GM19468 (cell line): ENCODE data around the gene ERVH48-1.
"Not testable (repeated sequence)": the region's sequence is repeated elsewhere in the genome, so short reads cannot be mapped to it uniquely, and the experiment has no call there.

ENCODE experiments used
- ATAC-seq: cut with Tn5 transposase; IDR thresholded peaks from one replicate; pipeline ENCODE4 v1.9.1; 2021; ENCODE audit warnings: mild to moderate bottlenecking, moderate library complexity, moderate number of reproducible peaks; ENCODE audit not compliant: unreplicated experiment; ENCODE audit errors: extremely low read depth

The ERVH48-1 gene

GRCh38 chr21:42911920-42912319 is 13.5 kb downstream of the ERVH48-1 start:
- ATAC-seq, result not testable (repeated sequence)

- not testable (repeated sequence) for ATAC-seq
These were observed 16.9 kb downstream of the ERVH48-1 start for GRCh38 chr21:42908484-42908883.

GRCh38 chr21:42906233-42906632 is 19.2 kb downstream of the ERVH48-1 start:
- ATAC-seq, result no peak

DNA sequence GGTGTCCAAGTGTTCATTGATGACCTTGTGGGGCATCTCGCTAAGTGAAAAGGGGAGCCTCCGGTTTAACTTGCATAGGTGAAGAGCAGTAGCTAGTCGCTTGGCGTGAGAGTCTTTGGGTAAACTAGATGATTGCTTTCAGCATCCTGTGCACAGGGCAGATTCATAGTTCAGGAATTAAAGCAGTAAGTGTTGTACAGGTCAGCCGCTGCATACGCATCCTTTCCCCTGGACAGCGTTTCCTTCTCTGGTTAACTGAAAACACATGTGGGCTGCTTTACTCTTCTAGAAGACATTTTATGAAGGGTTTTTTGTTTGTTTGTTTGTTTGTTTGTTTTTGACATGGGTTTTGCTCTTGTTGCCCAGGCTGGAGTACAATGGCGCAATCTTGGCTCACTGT is 20.2 kb downstream of the ERVH48-1 start:
- ATAC-seq, result no peak

DNA sequence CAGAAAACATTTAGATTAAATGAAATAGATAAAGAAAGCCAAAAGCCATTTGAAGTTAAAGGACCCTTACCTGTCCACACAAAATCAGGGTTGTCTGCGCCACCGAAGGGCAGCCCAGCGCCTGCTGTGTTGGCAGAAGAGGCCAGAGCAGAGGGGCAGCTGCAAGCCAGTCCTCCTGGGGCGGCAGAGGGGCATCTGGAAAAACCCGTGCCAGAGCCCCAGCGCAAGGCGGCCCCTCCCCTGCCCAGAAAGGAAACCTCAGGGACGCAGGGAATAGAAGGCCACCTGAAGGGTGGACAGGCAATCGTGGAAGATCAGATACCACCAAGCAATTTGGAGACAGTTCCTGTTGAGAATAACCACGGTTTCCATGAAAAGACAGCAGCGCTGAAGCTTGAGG is 21.6 kb downstream of the ERVH48-1 start:
- no peak for ATAC-seq

GRCh38 chr21:42900446-42900845 is 25.0 kb downstream of the ERVH48-1 start:
- no peak for ATAC-seq

DNA sequence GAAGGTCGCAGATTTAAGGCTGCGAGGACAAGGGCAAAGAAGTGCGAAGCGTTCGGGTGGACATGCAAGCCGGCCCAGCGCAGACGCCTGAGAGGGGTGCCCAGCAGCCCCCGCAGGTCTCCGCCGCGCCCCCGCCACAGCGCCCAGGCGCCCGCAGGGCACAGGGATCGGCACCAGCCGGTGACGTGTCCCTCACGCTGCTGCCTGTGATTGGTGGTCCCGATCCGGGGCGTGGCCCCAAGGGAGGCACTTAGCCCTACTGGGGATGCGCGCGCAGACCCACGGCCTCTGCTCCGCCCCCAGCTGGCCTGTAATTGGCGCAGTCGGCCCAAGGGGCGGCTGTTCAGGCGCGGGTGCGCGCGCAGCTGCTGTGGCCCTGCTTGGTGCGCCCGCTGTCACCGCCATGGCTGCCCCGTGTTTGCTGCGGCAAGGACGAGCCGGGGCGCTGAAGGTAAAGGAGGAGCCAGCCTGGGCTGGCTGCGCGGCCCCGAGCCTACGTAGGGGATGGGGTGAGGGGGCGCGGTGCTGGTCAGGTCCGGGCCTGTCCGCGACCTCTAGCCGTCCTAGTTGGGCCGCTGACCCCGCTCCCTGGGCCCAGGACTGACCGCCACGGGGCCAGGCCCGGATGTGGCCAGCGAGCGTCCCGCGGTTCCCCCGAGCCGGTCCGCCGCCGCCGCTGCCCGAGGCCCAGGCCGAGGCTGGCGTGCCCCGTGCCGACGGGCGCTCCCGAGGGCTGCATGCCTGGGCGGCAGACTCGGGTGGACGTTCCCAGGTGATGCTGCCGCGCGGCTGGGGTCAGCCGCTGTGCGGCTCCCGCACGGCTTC is 32.3 kb downstream of the ERVH48-1 start, which contains the start of gene NDUFV3:
TSS of gene NDUFV3 (plus strand) at position 379 of the 825 bp plus-strand sequence. CDS start at position 404, 25 bp downstream.
- ATAC-seq, result peak; percentile 87

DNA sequence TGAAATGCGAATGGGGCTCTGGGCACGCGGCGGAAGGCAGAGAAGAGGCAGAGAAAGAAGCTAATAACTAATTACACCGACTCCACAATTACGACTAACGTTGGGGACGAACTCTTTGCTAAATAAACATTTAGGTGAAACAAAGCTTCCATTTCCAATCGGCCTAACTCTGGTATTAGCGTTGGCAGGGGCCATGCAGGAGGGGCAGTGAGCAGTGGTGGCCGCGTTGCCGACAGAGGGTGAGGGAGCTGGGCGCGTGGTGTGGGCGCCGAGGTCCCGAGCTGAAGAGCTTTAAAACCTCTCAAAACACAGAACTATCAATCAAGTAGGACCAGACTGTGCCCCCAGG is 32.9 kb downstream of the ERVH48-1 start:
- ATAC-seq, result no peak

DNA sequence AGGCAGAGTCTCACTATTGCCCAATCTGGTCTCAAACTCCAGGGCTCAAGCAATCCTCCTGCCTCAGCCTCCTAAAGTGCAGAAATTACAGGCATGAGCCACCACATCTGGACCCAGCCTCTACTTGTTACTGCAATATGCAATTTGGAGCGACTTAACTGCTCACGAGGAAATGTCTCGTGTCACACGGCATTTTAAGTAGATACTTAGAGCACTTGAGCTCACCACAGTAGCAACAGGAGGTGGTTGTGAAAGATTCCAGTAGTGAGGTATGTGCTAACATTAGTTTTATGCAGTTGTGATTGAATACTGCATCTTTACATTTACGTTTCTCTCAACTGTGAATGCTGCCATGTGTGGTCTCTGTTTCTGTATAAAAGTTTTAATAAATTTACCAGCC is 38.1 kb downstream of the ERVH48-1 start:
- no peak for ATAC-seq

DNA sequence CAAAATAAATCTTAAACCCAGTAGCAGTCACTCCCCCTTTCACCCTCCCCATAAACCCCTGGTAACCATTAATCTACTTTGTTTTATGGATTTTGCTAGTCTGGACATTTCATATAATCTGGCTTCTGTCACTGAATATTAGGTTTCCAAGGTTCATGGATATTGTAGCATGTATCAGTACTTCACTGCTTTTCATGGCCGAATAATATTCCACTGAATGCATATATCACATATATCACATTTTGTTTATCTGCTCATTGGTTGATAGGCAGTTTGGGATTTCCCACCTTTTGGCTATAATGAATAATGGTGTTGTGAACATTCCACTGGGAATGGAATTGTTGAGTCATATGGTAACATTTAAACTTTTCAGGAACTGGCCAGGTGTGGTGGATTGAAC is 41.5 kb downstream of the ERVH48-1 start:
- no peak for ATAC-seq

- ATAC-seq, result no peak
These were observed 45.1 kb downstream of the ERVH48-1 start for GRCh38 chr21:42880352-42880751.

DNA sequence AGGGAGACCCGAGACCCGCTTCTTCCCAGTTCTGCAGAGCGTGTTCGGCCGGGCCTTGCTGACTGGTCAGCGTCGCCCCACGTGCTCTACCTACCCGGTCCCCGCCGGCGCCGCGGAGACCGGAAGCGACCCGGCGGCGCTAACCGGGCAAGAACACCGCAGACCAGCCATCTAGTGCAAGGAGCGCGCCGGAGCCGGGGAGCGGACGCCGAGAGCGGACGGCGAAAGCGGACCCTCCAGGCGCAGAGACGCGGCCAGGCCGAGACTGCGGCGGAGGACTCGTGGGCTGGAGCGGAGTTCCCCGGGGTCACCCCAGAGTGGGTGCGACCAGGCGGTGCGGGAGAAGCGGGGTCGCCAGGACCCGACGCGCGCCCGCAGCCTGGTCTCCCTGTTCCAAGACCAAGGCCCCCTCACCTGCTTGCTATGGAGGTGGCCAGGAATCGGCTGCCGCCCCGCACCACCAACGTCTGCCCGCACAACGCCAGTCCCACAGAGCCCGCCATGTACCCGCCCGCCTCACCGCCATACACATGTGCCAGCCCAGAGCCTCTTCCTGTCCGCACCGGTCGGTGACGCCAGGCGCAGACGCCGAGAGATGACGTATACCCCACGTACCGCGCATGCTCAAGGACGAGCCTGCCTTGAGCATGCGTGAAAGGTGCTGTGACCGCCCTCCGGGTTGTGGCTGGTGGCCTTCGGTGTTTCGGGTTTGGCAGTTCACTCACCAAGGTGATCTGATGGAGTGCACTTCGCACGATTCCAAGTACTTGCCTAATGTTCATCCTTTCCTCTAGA is 46.2 kb downstream of the ERVH48-1 start, which contains the start of gene WDR4:
TSS of gene WDR4 (minus strand) at position 547 of the 795 bp plus-strand sequence. CDS start at position 503, 44 bp downstream.
- ATAC-seq, result peak; percentile 75

DNA sequence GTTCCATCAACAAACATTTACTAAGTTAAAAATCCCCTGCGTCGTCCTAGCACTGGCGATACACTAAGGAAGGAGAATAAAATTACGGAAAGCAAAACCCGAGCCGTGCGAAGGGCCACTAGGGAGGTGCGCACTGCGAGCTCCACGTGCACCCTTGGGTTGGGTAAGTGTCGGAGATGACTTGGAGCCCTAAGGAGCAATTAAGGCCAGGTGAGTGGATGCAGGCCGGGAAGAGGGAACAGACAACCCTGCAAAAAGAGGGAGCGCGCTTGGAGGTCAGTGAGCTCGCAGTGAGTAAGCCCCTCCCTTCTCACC is 46.8 kb downstream of the ERVH48-1 start:
- ATAC-seq, result peak; percentile 2

GRCh38 chr21:42875811-42876210 is 49.6 kb downstream of the ERVH48-1 start:
- ATAC-seq, result not testable (repeated sequence)

- ATAC-seq, result no peak
These were observed 52.3 kb downstream of the ERVH48-1 start for GRCh38 chr21:42873096-42873495.

GRCh38 chr21:42868196-42868595 is 57.2 kb downstream of the ERVH48-1 start:
- ATAC-seq, result no peak
